K562 (cell line): ENCODE measurements around the gene LZTS2. TPM values are rescaled to one million over a fixed set of nuclear protein-coding genes. Genes with fewer than 3 reads are reported as not detected.

Experiments used
- ATAC-seq: fragments of 200-7000 bp; cut with Tn5 transposase; 3 replicates; pipeline ENCODE4 v1.9.1; 2020; ENCODE audit warnings: moderate library complexity
- BruUV-seq: library from RNA; stranded (reverse); fragments of 400-500 nt; replicated peaks from 2 replicates; lab custom pipeline; 2021; lab: Mats Ljungman, UMichigan
- CTCF ChIA-PET: fragments of 300-600 bp; formaldehyde crosslinking; extraction: SDS; loops from one replicate; lab custom pipeline; 2021; ENCODE audit warnings: low intra/inter-chr PET ratio; lab: Yijun Ruan, JAX
- POLR2A ChIA-PET: fragments of 300-600, 350-650 bp; sonication (Branson Sonifier 250); formaldehyde crosslinking; extraction: SDS; loops from one replicate; lab custom pipeline; 2021; ENCODE audit warnings: antibody characterized with exemption, inconsistent platforms; lab: Yijun Ruan, JAX
- DNase-seq, 4 experiments: peaks; one replicate each; pipeline versions ENCODE4 v3.0.0 to v3.0.0-alpha.2; 2011 to 2018; ENCODE audit warnings: low spot score in 3 of 4, mixed read lengths in 3 of 4; ENCODE audit errors: extremely low read depth in 1 of 4
- FAIRE-seq: peaks from 2 replicates; lab custom pipeline; 2011; peaks lifted over from hg19 to GRCh38; lab: Jason Lieb, UNC
- H2AFZ ChIP-seq: 2 replicates; pipeline ENCODE4 v1.6.0; 2011; ENCODE audit warnings: low read depth, low read length, control low read depth, inconsistent platforms
- H3K27ac ChIP-seq: fragments of 200-600 bp; 3 replicates; pipeline ENCODE4 v1.8.0; 2011; ENCODE audit warnings: low read depth, mild to moderate bottlenecking, control low read depth, inconsistent platforms, low read length, moderate library complexity, mixed read lengths; ENCODE audit errors: extremely low read depth
- H3K27me3 ChIP-seq, 2 experiments: fragments of 300-600 bp in 1 of 2; 2 replicates in 1 of 2; 3 replicates in 1 of 2; pipeline versions ENCODE4 v1.6.0 to v1.8.0; 2011; ENCODE audit warnings: inconsistent platforms in 2 of 2, low read length in 2 of 2, mild to moderate bottlenecking in 1 of 2, mixed read lengths in 1 of 2, moderate library complexity in 1 of 2; ENCODE audit not compliant: control insufficient read depth in 2 of 2, insufficient read depth in 2 of 2
- H3K36me3 ChIP-seq: fragments of 300-600 bp; 3 replicates; pipeline ENCODE4 v1.8.0; 2011; ENCODE audit warnings: mild to moderate bottlenecking, low read length, inconsistent platforms; ENCODE audit not compliant: control insufficient read depth, insufficient read depth
- H3K4me1 ChIP-seq, 2 experiments: fragments of 200-600 bp in 1 of 2; replicated peaks in 1 of 2; 2 replicates in 1 of 2; 3 replicates in 1 of 2; pipeline versions ENCODE4 v1.5.1 to v1.8.0; 2011; ENCODE audit warnings: inconsistent platforms in 2 of 2, low read length in 2 of 2, mild to moderate bottlenecking in 1 of 2, mixed read lengths in 1 of 2, moderate library complexity in 1 of 2; ENCODE audit not compliant: control insufficient read depth in 2 of 2, insufficient read depth in 2 of 2
- H3K4me2 ChIP-seq: 2 replicates; pipeline ENCODE4 v1.6.1; 2011; ENCODE audit warnings: low read length, control low read depth, inconsistent platforms, mixed read lengths; ENCODE audit not compliant: insufficient read depth
- H3K4me3 ChIP-seq: fragments of 200-600 bp; sonication (generic), shearing (Covaris generic); 2 replicates; pipeline ENCODE4 v1.5.1; 2016; ENCODE audit warnings: control low read depth, inconsistent platforms
- H3K79me2 ChIP-seq: fragments of 200-600 bp; 3 replicates; pipeline ENCODE4 v1.8.0; 2011; ENCODE audit warnings: low read length, inconsistent platforms; ENCODE audit not compliant: control insufficient read depth, insufficient read depth
- H3K9ac ChIP-seq, 2 experiments: 2 replicates each; pipeline versions ENCODE4 v1.6.0 to v1.6.1; 2011; ENCODE audit warnings: low read depth in 2 of 2, low read length in 2 of 2, control low read depth in 1 of 2, inconsistent platforms in 1 of 2, mild to moderate bottlenecking in 1 of 2, mixed read lengths in 1 of 2; ENCODE audit not compliant: insufficient read depth in 1 of 2
- H3K9me1 ChIP-seq: one replicate; pipeline ENCODE4 v1.6.0; 2011; ENCODE audit warnings: inconsistent platforms, mild to moderate bottlenecking, low read length, moderate library complexity; ENCODE audit not compliant: control insufficient read depth, insufficient read depth
- H3K9me3 ChIP-seq: replicated peaks from 2 replicates; pipeline ENCODE4 v1.5.1; 2011; ENCODE audit warnings: low read depth, low read length, inconsistent platforms; ENCODE audit not compliant: control insufficient read depth, insufficient read depth
- H4K20me1 ChIP-seq: replicated peaks from 2 replicates; pipeline ENCODE4 v1.6.1; 2011; ENCODE audit warnings: low read length, inconsistent platforms, mixed read lengths; ENCODE audit not compliant: control insufficient read depth, insufficient read depth
- CBFB ChIP-seq: sonication (generic); formaldehyde crosslinking; IDR thresholded peaks from 2 replicates; pipeline ENCODE4 v1.4.0; 2020; ENCODE audit warnings: mild to moderate bottlenecking, missing genetic modification reagents
- SOX6 ChIP-seq: fragments of 450-650 bp; IDR thresholded peaks from 2 replicates; pipeline ENCODE4 v1.6.1; 2014; ENCODE audit warnings: mild to moderate bottlenecking
- ZBTB11 ChIP-seq, 3 experiments: fragments of 200-800 bp in 1 of 3; fragments of 250-450 bp in 1 of 3; fragments of 450-650 bp in 1 of 3; sonication (Bioruptor Pico) in 1 of 3; sonication (Bioruptor generic) in 1 of 3; formaldehyde crosslinking in 1 of 3; IDR thresholded peaks; 2 replicates each; pipeline versions ENCODE4 v1.6.1 to v1.8.0; 2016 to 2022; ENCODE audit warnings: mild to moderate bottlenecking in 2 of 3, missing genetic modification characterization in 2 of 3, missing compliant biosample characterization in 1 of 3, moderate library complexity in 1 of 3
- ZKSCAN8 ChIP-seq: fragments of 200-800 bp; sonication (Bioruptor generic); IDR thresholded peaks from 2 replicates; pipeline ENCODE4 v1.6.1; 2016; ENCODE audit warnings: missing genetic modification characterization, missing compliant biosample characterization
- WGBS: fragments of 100-300 bp; shearing (Covaris generic); methylation state at CpG from one replicate; pipeline ENCODE4 v1.1.6; 2016; ENCODE audit warnings: low coverage, mixed read lengths; ENCODE audit not compliant: insufficient coverage; ENCODE audit errors: missing lambda C conversion rate; 5-methylcytosine and 5-hydroxymethylcytosine counted together
- in situ Hi-C: fragments of 300-500 bp; cut with MboI; formaldehyde crosslinking; loops from 4 replicates; pipeline ENCODE4 v1.15.0; 2018; ENCODE audit warnings: inconsistent platforms, mixed read lengths
- intact Hi-C: fragments of 100-400 bp; cut with micrococcal nuclease; formaldehyde crosslinking; loops from 2 replicates; pipeline ENCODE4 v1.14.2; 2022
- polyA plus RNA-seq, 8 experiments: library from polyadenylated mRNA; depleted of rRNA in 4 of 8; stranded (reverse) in 5 of 8; unstranded in 3 of 8; fragments of >200 nt; fragmentation: Nextera tagmentation in 2 of 8; fragmentation: Illumina TruSeq in 1 of 8; extraction: Ambion mirVana in 2 of 8; extraction: Trizol in 1 of 8; gene quantifications; 2 replicates each; pipeline versions ENCODE4 v1.2.1 to v1.2.3, GENCODE V29; 2011 to 2014; ENCODE audit warnings: inconsistent platforms in 1 of 8, missing spikeins in 1 of 8
- total RNA-seq, 7 experiments: library from RNA; depleted of rRNA in 6 of 7; stranded (reverse); fragments of >200 nt in 6 of 7; fragmentation: Illumina TruSeq in 2 of 7; extraction: Trizol in 2 of 7; gene quantifications; 2 replicates each; pipeline versions ENCODE4 v1.2.1 to v1.2.3, GENCODE V29; 2011 to 2021; ENCODE audit warnings: low replicate concordance in 1 of 7

Gene LZTS2
- total and polyA plus RNA-seq, 9 of the 15 experiments (the other 6 are each of a cell fraction or from before 2014, with no cell fraction given) = 0.23 to 42.5 (median 14.7) TPM

DNA sequence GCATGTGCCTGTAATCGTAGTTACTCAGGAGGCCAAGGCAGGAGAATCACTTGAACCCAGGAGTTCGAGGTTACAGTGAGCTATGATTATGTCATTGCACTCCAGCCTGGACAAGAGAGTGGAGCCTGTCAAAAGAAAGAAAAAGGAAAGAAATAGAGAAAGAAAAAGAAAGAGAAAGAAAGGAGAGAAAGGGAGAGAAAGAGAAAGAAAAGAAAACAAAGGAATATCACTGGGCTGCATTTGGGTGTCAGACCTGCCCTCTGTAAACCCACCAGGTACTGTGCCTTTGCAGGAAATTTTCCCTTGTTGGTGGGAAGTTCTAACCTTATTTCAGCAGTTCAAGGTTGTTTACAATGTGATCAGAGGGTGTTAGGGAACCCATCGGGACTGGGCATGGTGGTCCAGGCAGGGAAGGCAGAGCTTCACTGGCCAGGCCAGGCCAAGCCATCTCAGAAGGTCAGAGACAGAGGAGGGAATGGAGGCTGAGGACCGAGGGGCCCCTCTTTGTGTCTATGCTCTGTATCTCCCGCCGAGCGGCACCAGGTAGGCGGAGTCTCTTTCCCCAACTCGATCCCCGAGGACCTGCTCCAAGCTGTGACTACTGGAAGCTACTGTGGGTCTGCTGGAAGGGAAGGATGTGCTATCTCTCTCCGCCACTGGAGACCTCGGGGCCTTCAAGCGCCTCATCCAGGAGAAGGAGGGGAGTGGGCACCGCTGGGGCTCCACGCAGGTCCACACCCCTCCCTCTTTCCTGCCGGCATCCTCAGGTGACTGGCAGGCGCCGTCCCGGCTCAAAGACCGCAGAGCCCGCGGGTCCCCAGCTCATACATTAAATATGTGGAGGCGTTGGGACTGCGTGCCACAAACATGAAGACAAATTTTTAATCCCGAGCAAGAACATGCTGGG is 47.0 kb downstream of the LZTS2 start:
- intact Hi-C loops (no loop called here), in situ Hi-C loops (no loop called here)
- CTCF ChIA-PET = no interaction called here
- no peak for TF ChIP-seq SOX6
- TF ChIP-seq CBFB (CRISPR knock-in tag) = no peak
- no peak for TF ChIP-seq ZBTB11 (CRISPR knock-in tag; IDR thresholded peaks at IDR 0.05)
- no peak for TF ChIP-seq ZKSCAN8
- H3K9ac ChIP-seq = peak overlapping the region in 1 of 2 experiments; percentile 81; a peak in 2 of 4 replicates
- no peaks in the 10 kb centered on the region for H3K36me3 ChIP-seq
- no peak for ATAC-seq
- WGBS = 39% methylated on average over 17 of the region's 25 CpGs
- no peaks in the 10 kb centered on the region for H4K20me1 ChIP-seq
- H3K9me3 ChIP-seq = no peaks in the 10 kb centered on the region
- BruUV-seq = no TSS peak
- DNase-seq = peak in 1 of 4 experiments; percentile 15
- no peak overlapping the region for H3K4me3 ChIP-seq
- no peak for FAIRE-seq
- no peaks in the 10 kb centered on the region for H3K9me1 ChIP-seq
- POLR2A ChIA-PET = interaction anchor here (0.5 to 1.7 kb wide), 2 partner anchors 15 to 49 kb away, joined by 4 to 5 read pairs; partner anchors contain the start of gene KAZALD1
- peak overlapping the region; percentile 25; the same call in 1 of the 2 replicates for H3K4me2 ChIP-seq
- peak overlapping the region; percentile 59 for H2AFZ ChIP-seq
- H3K27me3 ChIP-seq = no peaks in the 10 kb centered on the region
- no peaks in the 10 kb centered on the region for H3K79me2 ChIP-seq
- H3K4me1 ChIP-seq = peaks cover 17 to 36% of the 10 kb centered on the region in 2 experiments
- no peak overlapping the region for H3K27ac ChIP-seq
